Suprapubic skin (tissue), 4 donors: ENCODE measurements around the gene SUFU. TPM values are rescaled to one million over a fixed set of nuclear protein-coding genes. Genes with fewer than 3 reads are reported as not detected.
A peak's percentile ranks its signal among the peaks of the same experiment; 100 is the strongest.

ENCODE experiments used
- DNase-seq, 2 donors: peaks; one replicate each; pipeline ENCODE4 v3.0.0-alpha.2; 2019; ENCODE audit warnings: low spot score in 2 of 2
- H3K27ac ChIP-seq: fragments of 200-600 bp; sonication (generic); one replicate; pipeline ENCODE4 v1.5.1; 2019
- H3K27me3 ChIP-seq: fragments of 200-600 bp; sonication (generic); one replicate; pipeline ENCODE4 v1.5.1; 2019
- H3K36me3 ChIP-seq: fragments of 200-600 bp; sonication (generic); one replicate; pipeline ENCODE4 v1.5.1; 2019
- H3K4me1 ChIP-seq: fragments of 200-600 bp; sonication (generic); one replicate; pipeline ENCODE4 v1.5.1; 2019
- H3K4me3 ChIP-seq: fragments of 200-600 bp; sonication (generic); one replicate; pipeline ENCODE4 v1.5.1; 2019; ENCODE audit warnings: mild to moderate bottlenecking
- H3K9me3 ChIP-seq: fragments of 200-600 bp; sonication (generic); one replicate; pipeline ENCODE4 v1.5.1; 2019
- CTCF ChIP-seq, 2 donors: fragments of 200-600 bp in 1 of 2; fragments of 450-650 bp in 1 of 2; sonication (generic) in 1 of 2; IDR thresholded peaks; one replicate each; pipeline ENCODE4 v1.5.1; 2016 to 2019; ENCODE audit warnings: antibody characterized with exemption in 2 of 2, mild to moderate bottlenecking in 1 of 2, moderate library complexity in 1 of 2
- EP300 ChIP-seq: sonication (generic); formaldehyde crosslinking; IDR thresholded peaks from one replicate; pipeline ENCODE4 v1.6.1; 2017; ENCODE audit warnings: antibody characterized with exemption
- POLR2A ChIP-seq, 2 donors: fragments of 450-650 bp; IDR thresholded peaks; one replicate each; pipeline ENCODE4 v1.6.1; 2017; ENCODE audit warnings: antibody characterized with exemption in 2 of 2, mild to moderate bottlenecking in 2 of 2, moderate library complexity in 2 of 2
- POLR2AphosphoS5 ChIP-seq, 3 donors: sonication (generic); formaldehyde crosslinking; IDR thresholded peaks; one replicate each; pipeline ENCODE4 v1.6.1; 2017; ENCODE audit warnings: antibody characterized with exemption in 3 of 3
- WGBS: methylation state at CpG from one replicate; pipeline ENCODE4 v1.1.5; 2018; 5-methylcytosine and 5-hydroxymethylcytosine counted together
- total RNA-seq, 4 donors: library from RNA; depleted of rRNA; stranded (reverse); fragments of >200 nt; gene quantifications; one replicate each; pipeline ENCODE4 v1.1.0, GENCODE V29; 2016

The SUFU gene
- total RNA-seq, 4 donors from 2014 or later, result 15.3 to 22.7 (median 18.9) TPM

- Histone ChIP-seq H3K4me3 (peak overlapping the region; percentile 62), H3K36me3 (no peaks in the 10 kb centered on the region), H3K27ac (no peak overlapping the region), H3K9me3 (no peaks in the 10 kb centered on the region), H3K4me1 (peaks cover 25% of the 10 kb centered on the region), H3K27me3 (no peaks in the 10 kb centered on the region)
- DNase-seq, result no peak
- TF ChIP-seq POLR2AphosphoS5 (IDR thresholded peaks at IDR 0.05) (no peak), POLR2A (IDR thresholded peaks at IDR 0.05) (no peak), EP300 (no peak), CTCF (IDR thresholded peaks at IDR 0.05) (no peak)
- 34% methylated on average over 8 of the region's 8 CpGs for WGBS
Measured at GRCh38 chr10:102460836-102461186, 43.0 kb upstream of the SUFU start.

DNA sequence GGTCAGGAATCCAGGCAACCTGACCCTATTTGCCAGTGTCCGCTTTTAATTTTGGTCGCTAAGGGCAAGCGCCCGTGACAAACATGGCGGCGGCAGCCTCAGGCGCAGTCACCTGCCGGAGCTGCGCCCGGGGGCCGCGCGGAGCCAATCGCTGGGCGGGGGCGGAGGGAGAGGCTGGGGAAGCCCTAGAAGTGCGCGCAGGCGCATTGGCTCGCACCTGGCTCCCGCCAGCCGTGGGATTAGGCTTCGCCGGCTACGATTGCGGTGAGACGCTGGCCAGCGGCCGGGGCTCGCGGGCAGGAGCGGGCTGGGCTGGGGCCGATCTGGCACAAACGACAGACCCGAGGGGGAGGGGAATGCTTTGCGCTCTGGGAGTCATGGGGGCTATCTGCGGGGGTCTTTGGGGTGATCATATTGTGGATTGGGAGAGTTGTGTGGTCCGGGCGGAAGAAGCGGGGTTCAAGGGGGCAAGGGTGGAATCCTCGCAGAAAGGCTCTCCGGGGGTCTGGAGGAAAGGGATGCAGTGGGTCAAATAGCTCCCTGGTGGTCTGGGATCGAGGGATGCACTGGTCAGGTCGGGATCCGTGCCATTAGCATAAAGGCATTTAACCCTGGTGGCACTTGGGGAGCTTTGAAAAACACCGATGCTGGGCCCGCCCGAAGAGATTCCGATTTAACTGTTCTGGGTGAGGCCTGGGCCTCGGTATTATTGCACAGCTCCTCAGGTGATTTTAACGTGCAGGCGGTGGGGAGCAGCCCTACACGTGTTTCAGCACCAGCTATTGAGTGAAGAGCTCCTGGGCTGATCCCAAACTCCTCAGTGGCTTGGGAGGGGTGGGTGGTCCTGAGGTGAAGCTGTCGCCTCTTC is 42.4 kb upstream of the SUFU start:
- Histone ChIP-seq H3K36me3 (no peaks in the 10 kb centered on the region), H3K27ac (no peak overlapping the region), H3K4me1 (peaks cover 25% of the 10 kb centered on the region), H3K27me3 (no peaks in the 10 kb centered on the region), H3K9me3 (no peaks in the 10 kb centered on the region), H3K4me3 (peak overlapping the region; percentile 62)
- no peak for TF ChIP-seq EP300
- TF ChIP-seq POLR2AphosphoS5 (IDR thresholded peaks at IDR 0.05), result peak in 1 of 3 donors; percentile 56
- peak; percentile 89 for DNase-seq
- WGBS, result 4% methylated on average over 53 of the region's 54 CpGs

GRCh38 chr10:102462512-102463054 is 41.2 kb upstream of the SUFU start:
- no peak overlapping the region for H3K27ac ChIP-seq
- no peaks in the 10 kb centered on the region for H3K27me3 ChIP-seq
- H3K36me3 ChIP-seq, result no peaks in the 10 kb centered on the region
- H3K4me3 ChIP-seq, result peak overlapping the region; percentile 28
- no peaks in the 10 kb centered on the region for H3K9me3 ChIP-seq
- WGBS, result 68% methylated on average over 6 of the region's 6 CpGs
- no peak for DNase-seq
- H3K4me1 ChIP-seq, result peaks cover 25% of the 10 kb centered on the region
- TF ChIP-seq EP300 (no peak), POLR2A (IDR thresholded peaks at IDR 0.05) (no peak), POLR2AphosphoS5 (IDR thresholded peaks at IDR 0.05) (no peak), CTCF (IDR thresholded peaks at IDR 0.05) (no peak)

GRCh38 chr10:102463983-102464382 is 39.8 kb upstream of the SUFU start:
- no peak for DNase-seq
- Histone ChIP-seq H3K4me3 (no peak overlapping the region), H3K36me3 (no peaks in the 10 kb centered on the region), H3K4me1 (peaks cover 32% of the 10 kb centered on the region), H3K27me3 (no peaks in the 10 kb centered on the region), H3K9me3 (no peaks in the 10 kb centered on the region), H3K27ac (no peak overlapping the region)
- 84% methylated on average over 10 of the region's 10 CpGs for WGBS
- TF ChIP-seq POLR2A (IDR thresholded peaks at IDR 0.05) (no peak), POLR2AphosphoS5 (IDR thresholded peaks at IDR 0.05) (no peak), EP300 (no peak), CTCF (IDR thresholded peaks at IDR 0.05) (no peak)

DNA sequence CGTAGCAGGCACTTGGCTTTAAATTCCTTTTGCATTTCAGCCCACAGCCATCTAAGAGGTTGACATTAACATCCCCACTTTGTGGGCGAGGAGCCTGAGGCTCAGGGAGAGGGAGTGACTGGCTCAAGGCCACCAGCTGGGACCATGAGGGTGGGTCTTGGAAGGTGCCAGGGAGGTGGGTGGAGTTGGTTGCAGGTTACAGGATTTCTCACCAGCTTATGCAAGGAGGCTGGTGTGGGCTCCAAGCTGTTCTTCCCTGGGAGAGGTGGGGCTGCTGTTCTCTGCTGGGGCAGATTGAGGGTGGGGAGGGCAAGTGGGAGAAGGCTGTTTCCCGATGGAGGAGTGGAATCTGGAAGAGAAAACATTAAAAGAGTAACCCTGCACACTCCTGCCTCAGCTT is 38.3 kb upstream of the SUFU start:
- H3K4me3 ChIP-seq, result no peak overlapping the region
- H3K4me1 ChIP-seq, result peaks cover 32% of the 10 kb centered on the region
- no peak overlapping the region for H3K27ac ChIP-seq
- H3K27me3 ChIP-seq, result no peaks in the 10 kb centered on the region
- no peaks in the 10 kb centered on the region for H3K9me3 ChIP-seq
- no peak for DNase-seq
- H3K36me3 ChIP-seq, result no peaks in the 10 kb centered on the region
- WGBS, result 58% methylated on average over 3 of the region's 3 CpGs
- TF ChIP-seq POLR2A (IDR thresholded peaks at IDR 0.05), result no peak
- TF ChIP-seq CTCF (IDR thresholded peaks at IDR 0.05), result no peak
- TF ChIP-seq EP300, result no peak
- TF ChIP-seq POLR2AphosphoS5 (IDR thresholded peaks at IDR 0.05), result no peak
